G401.6 (cell line): ENCODE data around the gene OIT3.
"Not testable (repeated sequence)": the region's sequence is repeated elsewhere in the genome, so short reads cannot be mapped to it uniquely, and the experiment has no call there.

Experiments
- FAIRE-seq: peaks from 2 replicates; lab custom pipeline; 2012; peaks lifted over from hg19 to GRCh38; lab: Jason Lieb, UNC

OIT3 gene

DNA sequence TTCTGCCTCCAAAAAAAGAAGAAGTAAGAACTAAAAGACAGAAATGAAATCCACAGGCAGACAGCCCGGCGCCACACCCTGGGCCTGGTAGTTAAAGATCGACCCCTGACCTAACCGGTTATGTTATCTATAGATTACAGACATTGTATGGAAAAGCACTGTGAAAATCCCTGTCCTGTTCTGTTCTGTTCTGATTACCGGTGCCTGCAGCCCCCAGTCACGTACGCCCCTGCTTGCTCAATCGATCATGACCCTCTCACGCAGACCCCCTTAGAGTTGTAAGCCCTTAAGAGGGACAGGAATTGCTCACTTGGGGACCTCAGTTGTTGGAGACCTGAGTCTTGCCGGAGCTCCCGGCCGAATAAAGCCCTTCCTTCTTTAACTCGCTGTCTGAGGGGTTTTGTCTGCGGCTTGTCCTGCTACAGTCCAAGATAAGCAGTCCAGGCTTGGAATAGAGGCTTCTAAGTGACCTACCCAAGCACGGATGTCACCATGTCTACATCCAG lies 10.5 kb downstream of the OIT3 start:
- not testable (repeated sequence) for FAIRE-seq

- no peak for FAIRE-seq
These were observed 11.3 kb downstream of the OIT3 start for GRCh38 chr10:72904806-72905205.

DNA sequence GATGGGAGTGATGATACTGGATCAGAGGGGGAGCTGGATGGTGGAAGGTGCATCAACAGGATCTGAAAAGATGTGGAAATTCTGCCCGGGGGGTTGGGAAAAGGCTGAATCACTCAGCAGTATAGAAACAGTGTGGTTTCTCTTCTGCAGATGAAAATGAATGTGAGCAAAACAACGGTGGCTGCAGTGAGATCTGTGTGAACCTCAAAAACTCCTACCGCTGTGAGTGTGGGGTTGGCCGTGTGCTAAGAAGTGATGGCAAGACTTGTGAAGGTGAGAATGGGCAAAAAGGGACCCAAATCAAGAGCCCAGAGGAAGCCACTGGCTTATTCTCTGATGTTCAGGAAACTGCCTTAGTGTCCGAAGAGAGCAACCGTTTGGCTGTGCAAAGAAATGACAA lies 12.9 kb downstream of the OIT3 start:
- FAIRE-seq: no peak

DNA sequence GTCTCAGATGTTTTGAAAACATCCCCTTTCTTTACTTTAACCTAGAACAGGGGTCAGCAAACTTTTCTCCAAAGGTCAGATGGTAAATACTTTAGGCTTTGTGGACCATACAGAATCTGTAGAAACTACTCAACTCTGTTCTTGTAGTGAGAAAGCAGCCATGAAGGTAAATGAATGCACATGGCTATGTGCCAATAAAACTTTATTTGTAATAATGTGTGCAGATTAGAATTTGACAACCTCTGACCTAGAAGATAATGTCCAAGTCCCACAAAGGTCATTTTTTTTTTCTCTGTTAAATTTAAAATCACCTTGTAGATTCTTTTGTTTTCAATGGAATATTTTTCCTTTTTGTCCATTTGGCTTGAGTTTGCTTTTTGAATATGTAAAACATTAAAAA lies 17.2 kb downstream of the OIT3 start:
- no peak for FAIRE-seq

GRCh38 chr10:72911758-72912157 lies 18.2 kb downstream of the OIT3 start:
- no peak for FAIRE-seq

- no peak for FAIRE-seq
These were observed 19.2 kb downstream of the OIT3 start for GRCh38 chr10:72912736-72913135.

DNA sequence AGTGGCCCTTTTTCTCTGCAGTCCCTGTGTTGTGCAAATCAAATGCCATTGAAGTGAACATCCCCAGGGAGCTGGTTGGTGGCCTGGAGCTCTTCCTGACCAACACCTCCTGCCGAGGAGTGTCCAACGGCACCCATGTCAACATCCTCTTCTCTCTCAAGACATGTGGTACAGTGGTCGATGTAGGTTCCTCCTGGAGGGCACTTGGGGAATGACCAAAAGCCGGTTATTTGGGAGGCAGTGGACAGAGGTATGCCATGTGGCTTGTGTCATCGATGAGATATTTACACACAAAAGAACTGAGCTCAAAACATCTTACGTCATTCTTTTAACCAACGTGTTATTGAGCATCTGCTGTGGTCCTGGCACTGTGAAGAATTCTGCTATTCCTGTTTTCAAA lies 19.7 kb downstream of the OIT3 start:
- FAIRE-seq: no peak

- not testable (repeated sequence) for FAIRE-seq
These were observed 23.7 kb downstream of the OIT3 start for GRCh38 chr10:72917201-72917600.

- not testable (repeated sequence) for FAIRE-seq
These were observed 24.3 kb downstream of the OIT3 start for GRCh38 chr10:72917803-72918332.

- FAIRE-seq: no peak
These were observed 24.8 kb downstream of the OIT3 start for GRCh38 chr10:72918352-72918751.

DNA sequence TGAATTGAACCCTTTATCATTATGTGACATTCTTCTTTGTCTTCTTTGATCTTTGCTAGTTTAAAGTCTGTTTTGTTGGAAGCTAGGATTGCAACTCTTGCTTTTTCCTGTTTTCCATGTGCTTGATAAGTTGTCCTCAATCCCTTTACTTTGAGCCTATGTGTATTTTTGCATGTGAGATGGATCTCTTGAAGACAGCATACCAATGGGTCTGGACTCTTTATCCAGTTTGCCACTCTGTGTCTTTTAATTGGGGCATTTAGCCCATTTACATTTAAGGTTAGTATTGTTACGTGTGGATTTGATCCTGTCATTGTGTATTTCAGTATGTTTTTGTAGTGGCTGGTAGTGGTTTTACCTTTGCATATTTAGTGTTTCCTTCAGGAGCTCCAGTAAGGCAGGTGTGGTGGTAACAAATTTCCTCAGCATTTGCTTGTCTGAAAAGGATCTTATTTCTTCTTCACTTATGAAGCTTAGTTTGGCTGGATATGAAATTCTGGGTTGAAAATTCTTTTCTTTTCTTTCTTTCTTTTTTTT lies 27.7 kb downstream of the OIT3 start:
- FAIRE-seq: not testable (repeated sequence)

DNA sequence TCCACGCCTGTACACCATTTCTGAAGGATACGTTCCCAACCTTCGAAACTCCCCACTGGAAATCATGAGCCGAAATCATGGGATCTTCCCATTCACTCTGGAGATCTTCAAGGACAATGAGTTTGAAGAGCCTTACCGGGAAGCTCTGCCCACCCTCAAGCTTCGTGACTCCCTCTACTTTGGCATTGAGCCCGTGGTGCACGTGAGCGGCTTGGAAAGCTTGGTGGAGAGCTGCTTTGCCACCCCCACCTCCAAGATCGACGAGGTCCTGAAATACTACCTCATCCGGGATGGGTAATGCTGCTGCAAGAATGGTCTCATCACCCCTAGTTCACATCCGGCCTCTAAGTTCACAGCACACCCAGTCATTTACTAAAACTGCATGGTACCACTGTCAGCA lies 30.8 kb downstream of the OIT3 start:
- no peak for FAIRE-seq

DNA sequence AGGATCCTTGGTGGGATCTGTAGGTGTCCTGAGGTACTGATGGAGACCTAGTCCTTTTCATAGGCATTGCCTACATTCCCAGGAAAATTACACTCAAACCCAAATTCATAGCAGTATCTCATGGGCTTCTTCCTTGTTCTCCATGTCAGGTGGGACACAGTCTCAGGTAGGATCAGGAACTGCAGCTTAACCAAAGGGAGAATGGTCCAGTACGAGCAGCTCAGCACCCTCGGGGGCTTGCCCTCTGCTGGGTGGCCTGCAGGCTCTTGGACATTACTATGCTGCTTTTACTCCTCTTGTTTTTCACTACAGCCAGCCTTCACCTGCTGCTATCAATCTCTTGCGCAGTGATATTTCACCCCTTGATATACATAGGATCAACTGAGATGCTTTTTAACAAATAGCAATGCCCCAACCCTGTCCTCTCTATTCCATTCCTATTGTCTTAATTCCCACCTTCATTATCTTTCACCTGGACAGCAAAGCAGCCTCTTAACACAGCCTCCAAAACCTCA lies 32.5 kb downstream of the OIT3 start:
- FAIRE-seq: no peak

- no peak for FAIRE-seq
These were observed 33.9 kb downstream of the OIT3 start for GRCh38 chr10:72927485-72927884.

DNA sequence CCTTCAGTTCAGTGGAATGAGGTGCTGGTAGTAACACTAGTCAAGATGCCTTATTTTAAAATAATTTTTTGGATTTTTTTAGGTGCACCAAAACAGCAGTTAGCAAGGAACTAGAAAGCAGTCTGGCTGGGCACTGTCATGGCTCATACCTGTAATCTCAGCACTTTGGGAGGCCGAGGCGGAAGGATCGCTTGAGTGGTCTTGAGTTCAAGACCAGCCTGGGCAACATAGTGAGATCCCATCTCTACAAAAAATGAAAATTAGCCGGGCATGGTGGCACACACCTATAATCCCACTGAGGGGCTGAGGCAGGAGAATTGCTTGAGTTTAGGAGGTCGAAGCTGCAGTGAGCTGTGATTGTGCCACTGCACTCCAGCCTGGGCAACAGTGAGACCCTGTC lies 35.3 kb downstream of the OIT3 start:
- FAIRE-seq: no peak

DNA sequence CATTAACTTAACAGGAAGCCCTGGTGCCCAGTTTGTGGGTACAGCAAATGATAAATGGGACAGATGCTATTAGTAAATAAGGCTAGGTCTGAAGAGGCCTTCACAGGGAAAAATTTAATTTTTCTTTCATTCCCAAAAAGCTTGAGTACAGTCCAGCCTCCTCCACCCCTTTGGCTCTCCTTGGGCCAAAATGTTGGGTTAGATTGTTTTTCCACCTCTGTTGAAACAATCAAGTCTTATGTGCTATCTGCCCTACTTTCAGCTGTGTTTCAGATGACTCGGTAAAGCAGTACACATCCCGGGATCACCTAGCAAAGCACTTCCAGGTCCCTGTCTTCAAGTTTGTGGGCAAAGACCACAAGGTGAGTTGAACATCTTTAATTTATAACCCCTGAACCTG lies 36.7 kb downstream of the OIT3 start:
- no peak for FAIRE-seq

DNA sequence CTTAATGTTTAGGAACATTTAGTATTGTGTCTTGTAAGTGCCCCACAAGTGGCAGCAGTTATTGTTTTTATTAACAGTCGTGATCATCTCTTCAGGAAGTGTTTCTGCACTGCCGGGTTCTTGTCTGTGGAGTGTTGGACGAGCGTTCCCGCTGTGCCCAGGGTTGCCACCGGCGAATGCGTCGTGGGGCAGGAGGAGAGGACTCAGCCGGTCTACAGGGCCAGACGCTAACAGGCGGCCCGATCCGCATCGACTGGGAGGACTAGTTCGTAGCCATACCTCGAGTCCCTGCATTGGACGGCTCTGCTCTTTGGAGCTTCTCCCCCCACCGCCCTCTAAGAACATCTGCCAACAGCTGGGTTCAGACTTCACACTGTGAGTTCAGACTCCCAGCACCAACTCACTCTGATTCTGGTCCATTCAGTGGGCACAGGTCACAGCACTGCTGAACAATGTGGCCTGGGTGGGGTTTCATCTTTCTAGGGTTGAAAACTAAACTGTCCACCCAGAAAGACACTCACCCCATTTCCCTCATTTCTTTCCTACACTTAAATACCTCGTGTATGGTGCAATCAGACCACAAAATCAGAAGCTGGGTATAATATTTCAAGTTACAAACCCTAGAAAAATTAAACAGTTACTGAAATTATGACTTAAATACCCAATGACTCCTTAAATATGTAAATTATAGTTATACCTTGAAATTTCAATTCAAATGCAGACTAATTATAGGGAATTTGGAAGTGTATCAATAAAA lies 38.9 kb downstream of the OIT3 start:
- FAIRE-seq: no peak

GRCh38 chr10:72935361-72935760 lies 41.8 kb downstream of the OIT3 start:
- no peak for FAIRE-seq

DNA sequence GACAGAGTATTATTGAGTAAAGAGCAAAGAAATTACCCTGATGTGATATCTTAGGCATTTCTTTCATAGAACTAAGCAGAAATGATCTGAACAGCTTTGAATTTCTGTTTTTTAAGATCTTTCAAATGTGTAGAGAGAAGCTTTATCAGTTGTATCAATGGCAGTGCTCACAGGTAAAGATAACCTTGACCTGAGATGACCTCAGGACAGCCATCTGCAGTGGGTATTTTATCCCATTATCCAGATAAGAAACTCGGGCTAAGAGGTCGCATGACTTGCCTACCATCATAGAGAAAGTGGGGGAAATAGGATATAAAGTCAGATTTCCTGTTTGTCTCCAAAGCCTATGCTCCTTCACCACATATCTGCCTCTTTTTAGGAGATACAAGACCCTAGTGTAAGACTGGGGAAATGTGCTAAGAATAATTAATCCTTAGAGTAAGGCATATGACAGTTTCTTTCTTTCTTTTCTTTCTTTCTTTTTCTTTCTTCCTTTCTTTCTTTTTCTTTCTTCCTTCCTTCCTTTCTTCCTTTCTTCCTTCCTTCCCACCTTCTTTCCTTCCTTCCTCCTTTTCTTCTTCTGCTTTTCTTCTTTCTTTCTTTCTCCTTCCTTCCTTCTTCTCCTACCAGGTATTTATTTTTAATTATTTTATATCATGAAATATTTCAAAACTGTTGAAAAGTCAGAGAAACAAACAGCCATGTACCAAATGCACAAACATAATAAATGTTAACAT lies 50.1 kb downstream of the OIT3 start:
- no peak for FAIRE-seq

GRCh38 chr10:72946963-72947362 lies 53.4 kb downstream of the OIT3 start:
- FAIRE-seq: no peak

GRCh38 chr10:72948762-72949161 lies 55.2 kb downstream of the OIT3 start:
- no peak for FAIRE-seq

DNA sequence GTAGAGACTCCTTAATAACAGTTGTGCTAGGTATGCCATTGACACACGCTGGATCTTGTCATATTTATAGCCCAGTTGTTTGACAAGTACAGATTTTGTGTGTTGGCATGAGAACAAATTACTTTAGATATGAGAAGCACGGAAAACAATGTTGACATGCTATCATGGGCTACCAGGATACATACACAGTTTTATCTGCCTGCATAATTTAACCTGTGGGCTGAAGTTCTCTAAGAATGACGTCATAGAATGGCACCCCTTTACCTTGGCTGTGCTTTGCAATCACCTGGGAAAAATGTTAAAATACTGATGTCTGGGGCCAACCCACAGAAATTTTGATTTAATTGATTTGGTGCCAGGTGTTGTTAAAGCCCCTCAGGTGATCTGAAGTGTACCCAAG lies 58.2 kb downstream of the OIT3 start:
- no peak for FAIRE-seq

- FAIRE-seq: no peak
These were observed 58.6 kb downstream of the OIT3 start for GRCh38 chr10:72952189-72952588.
